K562 (cell line): ENCODE results near the gene ING4. TPM values are rescaled to one million over a fixed set of nuclear protein-coding genes. Genes with fewer than 3 reads are reported as not detected.
A peak's percentile ranks its signal among the peaks of the same experiment; 100 is the strongest.

Experiments used
- ELF1 ChIP-seq: fragments of 200-800 bp; sonication (Bioruptor generic); IDR thresholded peaks from 2 replicates; pipeline ENCODE4 v1.6.1; 2016; ENCODE audit warnings: missing genetic modification characterization, missing compliant biosample characterization
- FOXJ2 ChIP-seq: fragments of 200-800 bp; sonication (Bioruptor generic); IDR thresholded peaks from 2 replicates; pipeline ENCODE4 v1.6.1; 2016; ENCODE audit warnings: missing genetic modification characterization, missing compliant biosample characterization
- GATAD2A ChIP-seq: fragments of 450-650 bp; IDR thresholded peaks from 2 replicates; pipeline ENCODE4 v1.6.1; 2017
- KLF6 ChIP-seq: fragments of 250-450 bp; sonication (Bioruptor Pico); IDR thresholded peaks from 2 replicates; pipeline ENCODE4 v1.4.0; 2020; ENCODE audit warnings: mild to moderate bottlenecking, moderate library complexity, borderline replicate concordance
- PTTG1 ChIP-seq: fragments of 450-650 bp; IDR thresholded peaks from 2 replicates; pipeline ENCODE4 v1.6.1; 2016; ENCODE audit warnings: low read depth, mild to moderate bottlenecking, missing genetic modification characterization, missing compliant biosample characterization
- SIRT6 ChIP-seq: IDR thresholded peaks from one replicate; pipeline ENCODE4 v1.6.1; 2012; ENCODE audit warnings: low read depth, mild to moderate bottlenecking, control low read depth, inconsistent platforms, low read length, moderate library complexity
- SREBF2 ChIP-seq: sonication (generic); formaldehyde crosslinking; IDR thresholded peaks from 2 replicates; pipeline ENCODE4 v1.4.0; 2020; ENCODE audit warnings: mild to moderate bottlenecking, missing genetic modification reagents
- TAF9B ChIP-seq: fragments of 450-650 bp; IDR thresholded peaks from 2 replicates; pipeline ENCODE4 v1.6.1; 2018; ENCODE audit warnings: mild to moderate bottlenecking; ENCODE audit not compliant: partially characterized antibody
- THRAP3 ChIP-seq: fragments of 450-650 bp; IDR thresholded peaks from 2 replicates; pipeline ENCODE4 v1.6.1; 2016; ENCODE audit warnings: mild to moderate bottlenecking, inconsistent platforms, borderline replicate concordance
- XRCC3 ChIP-seq: fragments of 450-650 bp; IDR thresholded peaks from 2 replicates; pipeline ENCODE4 v1.6.1; 2017; ENCODE audit warnings: mild to moderate bottlenecking, moderate library complexity
- ZBTB26 ChIP-seq: fragments of 450-650 bp; formaldehyde crosslinking; IDR thresholded peaks from 2 replicates; pipeline ENCODE4 v1.4.0; 2022; ENCODE audit warnings: missing genetic modification characterization
- ZNF175 ChIP-seq: fragments of 200-800 bp; sonication (Bioruptor generic); IDR thresholded peaks from 2 replicates; pipeline ENCODE4 v1.6.1; 2016; ENCODE audit warnings: low read depth, mild to moderate bottlenecking, missing genetic modification characterization, missing compliant biosample characterization
- ZNF407 ChIP-seq: fragments of 450-650 bp; IDR thresholded peaks from 2 replicates; pipeline ENCODE4 v1.6.1; 2016; ENCODE audit warnings: low read depth
- ZNF639 ChIP-seq, 2 experiments: fragments of 200-800 bp in 1 of 2; sonication (Bioruptor generic) in 1 of 2; sonication (generic) in 1 of 2; formaldehyde crosslinking in 1 of 2; IDR thresholded peaks in 1 of 2; conservative IDR thresholded peaks in 1 of 2; 2 replicates each; pipeline versions ENCODE4 v1.5.0 to v1.6.1; 2016 to 2020; ENCODE audit warnings: missing compliant biosample characterization in 1 of 2, missing genetic modification characterization in 1 of 2, missing genetic modification reagents in 1 of 2
- polyA plus RNA-seq, 8 experiments: library from polyadenylated mRNA; depleted of rRNA in 4 of 8; stranded (reverse) in 5 of 8; unstranded in 3 of 8; fragments of >200 nt; fragmentation: Nextera tagmentation in 2 of 8; fragmentation: Illumina TruSeq in 1 of 8; extraction: Ambion mirVana in 2 of 8; extraction: Trizol in 1 of 8; gene quantifications; 2 replicates each; pipeline versions ENCODE4 v1.2.1 to v1.2.3, GENCODE V29; 2011 to 2014; ENCODE audit warnings: inconsistent platforms in 1 of 8, missing spikeins in 1 of 8
- total RNA-seq, 7 experiments: library from RNA; depleted of rRNA in 6 of 7; stranded (reverse); fragments of >200 nt in 6 of 7; fragmentation: Illumina TruSeq in 2 of 7; extraction: Trizol in 2 of 7; gene quantifications; 2 replicates each; pipeline versions ENCODE4 v1.2.1 to v1.2.3, GENCODE V29; 2011 to 2021; ENCODE audit warnings: low replicate concordance in 1 of 7

Gene ING4
- total and polyA plus RNA-seq, 9 of the 15 experiments (the other 6 are each of a cell fraction or from before 2014, with no cell fraction given): 6.6 to 30.2 (median 15.7) TPM

GRCh38 chr12:6607751-6608591 lies 54.9 kb downstream of the ING4 start (continued):
- TF ChIP-seq ZNF407 (peak; percentile 8; the same call in 1 of the 2 replicates), GATAD2A (no peak), XRCC3 (no peak), ZNF175 (CRISPR knock-in tag) (peak; percentile 94), SREBF2 (CRISPR knock-in tag) (no peak), ELF1 (tag) (peak; percentile 48; the same call in 1 of the 2 replicates), PTTG1 (tag) (peak; percentile 71; the same call in 1 of the 2 replicates), FOXJ2 (tag) (peak; percentile 68), ZBTB26 (CRISPR knock-in tag) (peak; percentile 81), THRAP3 (peak; percentile 87; the same call in 1 of the 2 replicates), ZNF639 (CRISPR knock-in tag; conservative IDR thresholded peaks at IDR 0.05 in 1 of 2, IDR thresholded peaks at IDR 0.05 in 1 of 2) (peak in 1 of 2 experiments; percentile 95; a peak in 2 of 4 replicates), TAF9B (peak; percentile 43), KLF6 (CRISPR knock-in tag) (peak; percentile 58; the same call in 1 of the 2 replicates), SIRT6 (no peak)
